Measurements from ENCODE around the gene ADAMTSL1.

ADAMTSL1 gene

GRCh38 chr9:18755263-18755662 is 281.3 kb downstream of the ADAMTSL1 start:
- Mint-ChIP-seq H3K9me3 (no peaks in the 10 kb centered on the region), H3K4me3 (no peak overlapping the region), H3K27ac (no peak overlapping the region), H3K36me3 (ENCODE audit: low read depth) (no peaks in the 10 kb centered on the region), H3K27me3 (no peaks in the 10 kb centered on the region), H3K4me1 (no peaks in the 10 kb centered on the region)
- ATAC-seq (no peak), DNase-seq (no peak)

DNA sequence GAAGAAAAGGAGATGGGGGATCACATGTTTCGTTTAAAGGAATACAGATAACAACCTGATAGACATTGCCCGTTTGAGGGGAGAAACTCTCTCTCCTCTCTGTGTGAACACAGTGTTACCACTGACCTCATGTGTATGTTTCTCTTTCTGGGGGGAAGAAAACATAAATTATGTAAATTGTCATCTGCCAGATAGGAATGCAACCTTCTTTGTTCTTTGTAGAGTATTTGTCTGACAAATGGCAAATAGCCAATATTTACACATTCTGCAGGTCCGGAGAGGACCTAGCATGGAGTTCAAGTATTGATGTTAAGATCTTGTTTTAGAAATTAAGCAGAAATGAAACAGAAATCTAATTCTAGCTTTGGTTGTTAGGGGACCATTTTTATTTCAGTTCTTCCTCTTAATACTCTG is 282.8 kb downstream of the ADAMTSL1 start:
- Mint-ChIP-seq H3K4me1 (no peaks in the 10 kb centered on the region), H3K27me3 (no peaks in the 10 kb centered on the region), H3K4me3 (no peak overlapping the region), H3K9me3 (no peaks in the 10 kb centered on the region), H3K27ac (no peak overlapping the region), H3K36me3 (ENCODE audit: low read depth) (no peaks in the 10 kb centered on the region)
- no peak for DNase-seq
- ATAC-seq: no peak

DNA sequence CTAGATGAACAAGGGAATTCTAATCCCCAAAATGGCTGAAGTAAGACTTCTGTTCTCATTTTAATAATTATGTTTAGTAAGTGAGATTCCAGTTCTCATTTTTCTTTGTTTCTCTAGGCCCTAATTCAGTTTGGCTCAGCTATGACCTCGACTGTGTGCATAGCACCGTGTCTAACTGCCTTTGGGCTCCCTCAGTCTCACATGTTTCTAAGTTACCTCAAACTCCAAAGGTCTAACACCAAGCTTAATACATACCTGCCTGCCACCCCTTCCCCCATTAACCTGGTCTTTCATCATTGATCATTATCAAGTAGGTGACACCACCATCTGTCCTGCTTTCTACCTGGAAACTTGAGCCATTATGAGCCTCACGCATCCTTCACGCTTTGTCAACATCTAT is 285.9 kb downstream of the ADAMTSL1 start:
- ATAC-seq: no peak
- Mint-ChIP-seq H3K36me3 (ENCODE audit: low read depth) (no peaks in the 10 kb centered on the region), H3K27me3 (peaks cover 3% of the 10 kb centered on the region), H3K4me3 (no peak overlapping the region), H3K9me3 (no peaks in the 10 kb centered on the region), H3K27ac (no peak overlapping the region), H3K4me1 (no peaks in the 10 kb centered on the region)
- DNase-seq: no peak

DNA sequence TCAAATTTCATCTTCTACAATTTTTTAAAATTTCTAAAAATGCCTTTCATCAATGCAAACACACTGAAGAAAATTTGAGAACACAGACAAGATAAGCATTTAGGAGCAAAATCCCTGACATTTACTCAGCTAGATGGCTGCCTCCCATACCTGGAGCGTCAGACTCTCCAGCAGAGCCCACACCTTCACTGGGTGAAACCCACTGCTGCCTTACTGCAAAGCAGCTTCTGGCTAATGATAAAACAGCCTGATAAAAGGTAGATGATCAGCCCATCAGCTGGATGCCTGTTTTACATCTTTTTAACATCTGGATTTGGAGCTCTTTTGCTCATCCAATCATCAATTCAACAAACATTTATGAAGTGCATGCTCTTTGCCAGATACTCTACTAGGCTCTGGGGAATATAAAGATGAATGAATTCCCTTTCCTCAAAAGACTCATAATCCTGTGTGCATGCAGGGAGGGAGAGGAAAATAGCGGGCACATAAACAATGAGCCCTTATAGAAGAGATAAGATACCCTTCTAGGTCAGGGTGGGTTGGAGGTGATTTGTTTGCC is 287.9 kb downstream of the ADAMTSL1 start:
- H3K27me3 Mint-ChIP-seq: peaks cover 6% of the 10 kb centered on the region
- H3K4me1 Mint-ChIP-seq: no peaks in the 10 kb centered on the region
- H3K27ac Mint-ChIP-seq: no peak overlapping the region
- no peaks in the 10 kb centered on the region for H3K36me3 Mint-ChIP-seq (ENCODE audit: low read depth)
- no peak for DNase-seq
- no peak for ATAC-seq
- no peaks in the 10 kb centered on the region for H3K9me3 Mint-ChIP-seq
- no peak overlapping the region for H3K4me3 Mint-ChIP-seq

- Mint-ChIP-seq H3K36me3 (ENCODE audit: low read depth) (no peaks in the 10 kb centered on the region), H3K4me1 (no peaks in the 10 kb centered on the region), H3K9me3 (no peaks in the 10 kb centered on the region), H3K27ac (no peak overlapping the region), H3K4me3 (no peak overlapping the region), H3K27me3 (peaks cover 18% of the 10 kb centered on the region)
- no peak for ATAC-seq
- DNase-seq: no peak
Measured at GRCh38 chr9:18766989-18767550, 293.1 kb downstream of the ADAMTSL1 start.

- Mint-ChIP-seq H3K27ac (peak overlapping the region; percentile 32), H3K4me1 (no peaks in the 10 kb centered on the region), H3K36me3 (ENCODE audit: low read depth) (no peaks in the 10 kb centered on the region), H3K9me3 (no peaks in the 10 kb centered on the region), H3K27me3 (peaks cover 15% of the 10 kb centered on the region), H3K4me3 (no peak overlapping the region)
- ATAC-seq: no peak
- DNase-seq: no peak
Measured at GRCh38 chr9:18768951-18769622, 295.1 kb downstream of the ADAMTSL1 start.

GRCh38 chr9:18770131-18770908 is 296.4 kb downstream of the ADAMTSL1 start:
- H3K27ac Mint-ChIP-seq: no peak overlapping the region
- peaks cover 15% of the 10 kb centered on the region for H3K27me3 Mint-ChIP-seq
- H3K36me3 Mint-ChIP-seq (ENCODE audit: low read depth): no peaks in the 10 kb centered on the region
- no peak for DNase-seq
- H3K4me3 Mint-ChIP-seq: no peak overlapping the region
- no peaks in the 10 kb centered on the region for H3K4me1 Mint-ChIP-seq
- H3K9me3 Mint-ChIP-seq: no peaks in the 10 kb centered on the region
- no peak for ATAC-seq

- H3K27me3 Mint-ChIP-seq: peaks cover 15% of the 10 kb centered on the region
Measured at GRCh38 chr9:18771011-18771410, 297.1 kb downstream of the ADAMTSL1 start.

GRCh38 chr9:18771763-18772162 is 297.8 kb downstream of the ADAMTSL1 start:
- Mint-ChIP-seq H3K27ac (no peak overlapping the region), H3K27me3 (peaks cover 12% of the 10 kb centered on the region), H3K36me3 (ENCODE audit: low read depth) (no peaks in the 10 kb centered on the region), H3K4me1 (no peaks in the 10 kb centered on the region), H3K9me3 (no peaks in the 10 kb centered on the region), H3K4me3 (no peak overlapping the region)
- DNase-seq: no peak
- no peak for ATAC-seq

More at GRCh38 chr9:18771011-18771410, 297.1 kb downstream of the ADAMTSL1 start:
- no peak overlapping the region for H3K27ac Mint-ChIP-seq
- DNase-seq (no peak), ATAC-seq (no peak)
- no peaks in the 10 kb centered on the region for H3K4me1 Mint-ChIP-seq
- no peaks in the 10 kb centered on the region for H3K9me3 Mint-ChIP-seq
- no peak overlapping the region for H3K4me3 Mint-ChIP-seq
- no peaks in the 10 kb centered on the region for H3K36me3 Mint-ChIP-seq (ENCODE audit: low read depth)

GRCh38 chr9:18775241-18775640 is 301.3 kb downstream of the ADAMTSL1 start:
- H3K9me3 Mint-ChIP-seq: no peaks in the 10 kb centered on the region
- no peak overlapping the region for H3K27ac Mint-ChIP-seq
- no peaks in the 10 kb centered on the region for H3K4me1 Mint-ChIP-seq
- DNase-seq (no peak), ATAC-seq (no peak)
- no peaks in the 10 kb centered on the region for H3K36me3 Mint-ChIP-seq (ENCODE audit: low read depth)
- H3K27me3 Mint-ChIP-seq: peaks cover 8% of the 10 kb centered on the region
- no peak overlapping the region for H3K4me3 Mint-ChIP-seq

DNA sequence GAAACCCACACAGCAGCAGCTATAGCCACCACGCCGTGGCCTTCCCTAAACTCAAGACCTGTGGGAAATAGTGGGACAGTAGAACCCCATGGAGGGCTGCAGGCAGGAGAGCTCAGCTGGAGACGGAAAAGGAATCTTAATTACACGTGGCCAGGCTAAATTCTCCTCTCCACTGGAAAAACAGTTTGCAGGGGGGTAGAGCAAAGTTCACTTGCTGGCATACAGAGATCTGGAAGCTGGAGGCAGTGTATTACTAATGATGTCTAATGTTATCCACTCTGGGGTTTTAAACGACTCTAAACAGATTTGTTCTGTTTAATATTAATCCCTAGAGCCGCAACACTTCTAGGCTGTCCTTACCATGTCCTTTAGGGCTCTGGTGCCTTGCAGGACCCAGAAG is 302.0 kb downstream of the ADAMTSL1 start:
- Mint-ChIP-seq H3K36me3 (ENCODE audit: low read depth) (no peaks in the 10 kb centered on the region), H3K4me3 (no peak overlapping the region), H3K27me3 (peaks cover 5% of the 10 kb centered on the region), H3K4me1 (no peaks in the 10 kb centered on the region), H3K27ac (no peak overlapping the region), H3K9me3 (no peaks in the 10 kb centered on the region)
- ATAC-seq (no peak), DNase-seq (no peak)

DNA sequence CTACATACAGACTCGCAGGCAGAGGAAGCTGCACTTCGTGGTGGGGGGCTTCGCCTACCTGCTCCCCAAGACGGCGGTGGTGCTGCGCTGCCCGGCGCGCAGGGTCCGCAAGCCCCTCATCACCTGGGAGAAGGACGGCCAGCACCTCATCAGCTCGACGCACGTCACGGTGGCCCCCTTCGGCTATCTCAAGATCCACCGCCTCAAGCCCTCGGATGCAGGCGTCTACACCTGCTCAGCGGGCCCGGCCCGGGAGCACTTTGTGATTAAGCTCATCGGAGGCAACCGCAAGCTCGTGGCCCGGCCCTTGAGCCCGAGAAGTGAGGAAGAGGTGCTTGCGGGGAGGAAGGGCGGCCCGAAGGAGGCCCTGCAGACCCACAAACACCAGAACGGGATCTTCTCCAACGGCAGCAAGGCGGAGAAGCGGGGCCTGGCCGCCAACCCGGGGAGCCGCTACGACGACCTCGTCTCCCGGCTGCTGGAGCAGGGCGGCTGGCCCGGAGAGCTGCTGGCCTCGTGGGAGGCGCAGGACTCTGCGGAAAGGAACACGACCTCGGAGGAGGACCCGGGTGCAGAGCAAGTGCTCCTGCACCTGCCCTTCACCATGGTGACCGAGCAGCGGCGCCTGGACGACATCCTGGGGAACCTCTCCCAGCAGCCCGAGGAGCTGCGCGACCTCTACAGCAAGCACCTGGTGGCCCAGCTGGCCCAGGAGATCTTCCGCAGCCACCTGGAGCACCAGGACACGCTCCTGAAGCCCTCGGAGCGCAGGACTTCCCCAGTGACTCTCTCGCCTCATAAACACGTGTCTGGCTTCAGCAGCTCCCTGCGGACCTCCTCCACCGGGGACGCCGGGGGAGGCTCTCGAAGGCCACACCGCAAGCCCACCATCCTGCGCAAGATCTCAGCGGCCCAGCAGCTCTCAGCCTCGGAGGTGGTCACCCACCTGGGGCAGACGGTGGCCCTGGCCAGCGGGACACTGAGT is 303.2 kb downstream of the ADAMTSL1 start:
- no peaks in the 10 kb centered on the region for H3K4me1 Mint-ChIP-seq
- ATAC-seq (no peak), DNase-seq (no peak)
- no peaks in the 10 kb centered on the region for H3K27me3 Mint-ChIP-seq
- H3K36me3 Mint-ChIP-seq (ENCODE audit: low read depth): no peaks in the 10 kb centered on the region
- H3K27ac Mint-ChIP-seq: no peak overlapping the region
- H3K4me3 Mint-ChIP-seq: no peak overlapping the region
- H3K9me3 Mint-ChIP-seq: no peaks in the 10 kb centered on the region

DNA sequence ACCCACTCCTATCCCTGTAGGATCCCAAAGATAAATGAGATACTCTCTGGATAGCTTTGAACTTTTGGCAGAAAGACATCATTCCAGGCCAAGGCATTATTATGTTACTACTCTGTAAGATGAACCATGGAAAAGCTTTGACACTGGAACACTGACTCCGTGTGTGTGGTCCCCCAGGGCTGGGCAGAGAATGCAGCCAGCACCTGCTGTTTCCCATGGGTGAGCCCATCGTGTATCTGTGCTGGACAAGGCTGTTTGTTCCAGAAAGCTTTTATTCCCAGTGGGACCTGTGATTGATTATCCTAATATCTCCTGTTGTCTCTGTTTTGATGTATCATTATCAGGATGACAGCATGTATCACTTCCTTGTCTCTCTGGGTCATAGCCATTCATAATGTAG is 304.2 kb downstream of the ADAMTSL1 start:
- Mint-ChIP-seq H3K27ac (no peak overlapping the region), H3K36me3 (ENCODE audit: low read depth) (no peaks in the 10 kb centered on the region), H3K9me3 (no peaks in the 10 kb centered on the region), H3K4me1 (no peaks in the 10 kb centered on the region), H3K27me3 (no peaks in the 10 kb centered on the region), H3K4me3 (no peak overlapping the region)
- DNase-seq (no peak), ATAC-seq (no peak)

GRCh38 chr9:18778846-18779245 is 304.9 kb downstream of the ADAMTSL1 start:
- no peak overlapping the region for H3K4me3 Mint-ChIP-seq
- H3K9me3 Mint-ChIP-seq: no peaks in the 10 kb centered on the region
- H3K4me1 Mint-ChIP-seq: no peaks in the 10 kb centered on the region
- no peak for DNase-seq
- H3K36me3 Mint-ChIP-seq (ENCODE audit: low read depth): no peaks in the 10 kb centered on the region
- ATAC-seq: no peak
- H3K27ac Mint-ChIP-seq: no peak overlapping the region
- no peaks in the 10 kb centered on the region for H3K27me3 Mint-ChIP-seq

All from activated naive CD8-positive, alpha-beta T cell treated with anti-CD3 and anti-CD28 coated beads, Interleukin-2, amount 50 U/mL, for 24 hours (primary cell).